ENCODE measurements around the gene HSH2D.

HSH2D gene

GRCh38 chr19:16121141-16121540, 22.3 kb upstream of the HSH2D start:
- DNase-seq: no peak

- no peak for DNase-seq
These were observed 21.5 kb upstream of the HSH2D start for GRCh38 chr19:16121967-16122366.

- DNase-seq: no peak
These were observed 18.5 kb upstream of the HSH2D start for GRCh38 chr19:16124953-16125352.

- DNase-seq: no peak
These were observed 17.6 kb upstream of the HSH2D start for GRCh38 chr19:16125737-16126495.

GRCh38 chr19:16127080-16127479, 16.4 kb upstream of the HSH2D start:
- no peak for DNase-seq

- DNase-seq: no peak
These were observed 15.6 kb upstream of the HSH2D start for GRCh38 chr19:16127776-16128371.

- no peak for DNase-seq
These were observed 11.8 kb upstream of the HSH2D start for GRCh38 chr19:16131648-16132047.

GRCh38 chr19:16133818-16134217, 9.7 kb upstream of the HSH2D start:
- DNase-seq: no peak

- DNase-seq: no peak
These were observed 9.0 kb upstream of the HSH2D start for GRCh38 chr19:16134510-16134909.

- DNase-seq: no peak
These were observed 7.9 kb upstream of the HSH2D start for GRCh38 chr19:16135430-16136127.

- DNase-seq: no peak
These were observed 7.1 kb upstream of the HSH2D start for GRCh38 chr19:16136185-16136999.

- DNase-seq: no peak
These were observed 3.7 kb upstream of the HSH2D start for GRCh38 chr19:16139752-16140151.

- DNase-seq: no peak
These were observed 2.4 kb upstream of the HSH2D start for GRCh38 chr19:16141043-16141442.

GRCh38 chr19:16142032-16142580, 1.4 kb upstream of the HSH2D start:
- DNase-seq: no peak

GRCh38 chr19:16144216-16144581, 714 bp downstream of the HSH2D start:
- DNase-seq: no peak

GRCh38 chr19:16146112-16146511, 2.6 kb downstream of the HSH2D start:
- no peak for DNase-seq

GRCh38 chr19:16148443-16149229, 5.2 kb downstream of the HSH2D start:
- no peak for DNase-seq

- DNase-seq: no peak
These were observed 10.3 kb downstream of the HSH2D start for GRCh38 chr19:16153582-16154336.

- DNase-seq: no peak
These were observed 11.1 kb downstream of the HSH2D start for GRCh38 chr19:16154557-16154956.

- no peak for DNase-seq
These were observed 11.6 kb downstream of the HSH2D start for GRCh38 chr19:16155128-16155527.

GRCh38 chr19:16156904-16157303, 13.4 kb downstream of the HSH2D start:
- DNase-seq: no peak

All from SHP77 treated with DMSO at 0.1 percent for 48 hours (cell line).